Lower leg skin (tissue), 3 donors: ENCODE measurements around the gene UNC93B1.

Source experiments
- POLR2A ChIP-seq, 2 donors: fragments of 450-650 bp; IDR thresholded peaks; one replicate each; pipeline ENCODE4 v1.6.1; 2016 to 2017; ENCODE audit warnings: antibody characterized with exemption in 2 of 2, mild to moderate bottlenecking in 1 of 2, moderate library complexity in 1 of 2
- TF ChIP-seq, protein P1 (sequence below), 3 donors: fragments of 450-650 bp; IDR thresholded peaks; one replicate each; pipeline ENCODE4 v1.5.1; 2016; ENCODE audit warnings: antibody characterized with exemption in 3 of 3, mild to moderate bottlenecking in 3 of 3, moderate library complexity in 2 of 3

DNA sequence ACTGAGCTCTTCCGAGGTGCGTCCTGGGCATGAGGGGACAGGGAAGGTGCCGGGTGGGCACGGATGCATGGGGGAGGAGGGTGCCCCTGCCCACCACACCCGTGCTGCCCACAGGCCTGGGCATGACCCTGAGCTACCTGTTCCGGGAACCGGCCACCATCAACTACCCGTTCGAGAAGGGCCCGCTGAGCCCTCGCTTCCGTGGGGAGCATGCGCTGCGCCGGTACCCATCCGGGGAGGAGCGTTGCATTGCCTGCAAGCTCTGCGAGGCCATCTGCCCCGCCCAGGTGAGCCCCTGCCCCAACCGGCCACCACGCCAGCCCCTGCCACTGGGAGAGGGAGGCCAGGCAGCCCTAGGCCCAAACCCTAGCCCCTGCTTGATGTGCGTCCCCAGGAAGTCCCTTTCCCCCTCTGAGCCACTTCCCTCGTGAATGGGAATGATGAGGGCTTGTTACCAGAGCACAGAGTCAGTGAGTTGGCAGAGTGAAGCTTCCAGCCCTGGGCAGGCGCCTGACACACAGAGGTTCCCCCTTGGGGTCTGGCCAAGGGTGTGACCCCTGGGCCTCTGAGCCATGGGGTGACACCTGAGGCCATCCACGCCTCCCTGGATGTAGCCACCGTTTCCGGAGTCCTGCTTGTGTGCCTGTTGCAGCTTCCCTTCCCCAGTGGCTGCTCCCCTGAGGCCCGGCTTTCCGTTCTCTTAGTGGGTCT lies 29.3 kb upstream of the UNC93B1 start:
- no peak for TF ChIP-seq POLR2A (IDR thresholded peaks at IDR 0.05)
- TF ChIP-seq, protein P1, sequence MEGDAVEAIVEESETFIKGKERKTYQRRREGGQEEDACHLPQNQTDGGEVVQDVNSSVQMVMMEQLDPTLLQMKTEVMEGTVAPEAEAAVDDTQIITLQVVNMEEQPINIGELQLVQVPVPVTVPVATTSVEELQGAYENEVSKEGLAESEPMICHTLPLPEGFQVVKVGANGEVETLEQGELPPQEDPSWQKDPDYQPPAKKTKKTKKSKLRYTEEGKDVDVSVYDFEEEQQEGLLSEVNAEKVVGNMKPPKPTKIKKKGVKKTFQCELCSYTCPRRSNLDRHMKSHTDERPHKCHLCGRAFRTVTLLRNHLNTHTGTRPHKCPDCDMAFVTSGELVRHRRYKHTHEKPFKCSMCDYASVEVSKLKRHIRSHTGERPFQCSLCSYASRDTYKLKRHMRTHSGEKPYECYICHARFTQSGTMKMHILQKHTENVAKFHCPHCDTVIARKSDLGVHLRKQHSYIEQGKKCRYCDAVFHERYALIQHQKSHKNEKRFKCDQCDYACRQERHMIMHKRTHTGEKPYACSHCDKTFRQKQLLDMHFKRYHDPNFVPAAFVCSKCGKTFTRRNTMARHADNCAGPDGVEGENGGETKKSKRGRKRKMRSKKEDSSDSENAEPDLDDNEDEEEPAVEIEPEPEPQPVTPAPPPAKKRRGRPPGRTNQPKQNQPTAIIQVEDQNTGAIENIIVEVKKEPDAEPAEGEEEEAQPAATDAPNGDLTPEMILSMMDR (IDR thresholded peaks at IDR 0.05): no peak
